NCI-H187 treated with DMSO at 0.1 percent for 48 hours (cell line): Measurements from ENCODE around the gene CIAO3.
A peak's percentile ranks its signal among the peaks of the same experiment; 100 is the strongest.
"Not testable (repeated sequence)": the region's sequence is repeated elsewhere in the genome, so short reads cannot be mapped to it uniquely, and the experiment has no call there.

ENCODE experiments used
- DNase-seq: peaks from one replicate; lab custom pipeline; 2025; lab: John Stamatoyannopoulos, UW

Gene CIAO3

GRCh38 chr16:740764-741505 lies at the start of gene CIAO3:
Gene CIAO3, minus strand, starts transcription at chr16:740997. Its CDS starts 12 bp downstream, at chr16:740985.
- no peak for DNase-seq

DNA sequence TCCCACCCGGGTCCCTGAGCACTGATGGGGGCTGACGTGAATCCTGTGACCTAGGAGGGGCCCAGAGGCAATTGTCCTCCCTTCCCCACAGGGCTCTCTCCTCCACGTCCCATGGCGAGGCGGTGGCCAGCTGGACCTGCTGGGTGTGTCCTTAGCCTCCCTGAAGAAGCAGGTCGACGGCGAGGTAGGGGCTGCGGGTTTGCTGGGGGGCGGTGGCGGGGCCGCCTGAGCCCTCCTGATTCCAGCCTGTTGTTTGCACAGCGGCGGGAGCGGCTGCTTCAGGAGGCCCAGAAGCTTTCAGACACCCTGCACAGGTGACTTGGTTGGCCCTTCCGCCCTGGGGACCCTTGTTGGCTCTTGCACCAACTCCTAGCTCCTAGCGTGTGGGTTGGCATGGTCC lies 49.3 kb upstream of the CIAO3 start:
- DNase-seq = no peak

- no peak for DNase-seq
These were observed 48.5 kb upstream of the CIAO3 start for GRCh38 chr16:789191-789850.

GRCh38 chr16:788399-789126 lies 47.8 kb upstream of the CIAO3 start, which contains the start of gene CHTF18:
Gene CHTF18, plus strand, starts transcription at chr16:788620. Its CDS starts 65 bp downstream, at chr16:788685.
- DNase-seq = peak; percentile 38

DNA sequence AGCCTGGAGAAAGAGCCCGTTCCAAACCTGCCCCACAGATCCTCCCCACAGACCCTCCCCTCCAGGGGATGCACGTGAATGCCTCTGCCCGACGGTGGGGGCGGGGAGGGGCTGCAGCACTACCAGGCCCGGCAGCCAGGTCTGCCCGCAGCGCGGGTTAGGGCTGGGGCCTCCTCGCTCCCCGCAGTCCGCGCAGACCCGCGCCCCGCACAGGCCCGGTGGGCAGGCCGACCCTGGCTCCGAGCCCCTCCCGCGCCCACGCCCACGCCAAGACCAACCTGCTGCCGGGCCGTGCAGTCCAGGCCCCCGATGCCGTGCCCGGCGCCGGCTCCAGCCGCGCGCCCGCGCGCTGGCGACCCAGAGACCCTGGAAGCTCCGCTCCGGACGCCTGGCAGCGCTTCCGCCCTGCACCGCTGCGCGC lies 47.2 kb upstream of the CIAO3 start, which contains the start of gene RPUSD1:
Gene RPUSD1, minus strand, starts transcription at position 404 of the 421 bp plus-strand sequence. CDS start 644 bp downstream, outside the sequence.
- DNase-seq = no peak

DNA sequence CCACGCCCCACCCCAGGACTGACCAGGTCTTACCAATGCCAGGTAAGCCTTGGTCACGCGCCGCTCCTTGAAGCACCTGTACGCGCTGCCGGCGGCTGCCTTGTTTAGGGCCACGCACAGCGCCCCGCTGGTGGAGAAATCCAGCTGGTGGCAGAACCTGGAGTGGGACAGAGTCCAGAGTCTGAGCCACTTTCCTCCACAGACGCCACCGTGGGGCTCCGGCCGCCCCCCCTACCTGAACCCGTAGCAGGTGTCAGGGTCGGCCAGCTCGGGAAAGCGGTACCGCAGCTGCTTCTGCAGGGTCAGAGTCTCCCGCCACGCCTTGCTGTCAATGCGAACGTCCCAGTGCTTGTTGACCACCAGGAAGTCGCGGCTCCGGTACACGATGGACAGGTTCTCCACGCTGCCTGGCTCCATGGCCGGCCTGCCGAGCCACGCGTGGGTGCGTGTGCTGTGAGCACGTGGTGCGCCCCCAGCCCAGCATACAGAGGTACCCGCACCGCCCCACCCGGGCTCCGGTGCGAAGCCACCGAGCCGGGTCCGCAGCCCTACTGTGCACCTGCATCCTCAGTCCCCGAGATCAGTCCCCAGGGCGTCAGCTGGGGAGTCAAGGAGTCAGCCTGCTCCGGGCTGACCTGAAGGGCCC lies 46.6 kb upstream of the CIAO3 start:
- no peak for DNase-seq

- DNase-seq = no peak
These were observed 45.1 kb upstream of the CIAO3 start for GRCh38 chr16:785563-786535.

- no peak for DNase-seq
These were observed 43.6 kb upstream of the CIAO3 start for GRCh38 chr16:784431-784830.

DNA sequence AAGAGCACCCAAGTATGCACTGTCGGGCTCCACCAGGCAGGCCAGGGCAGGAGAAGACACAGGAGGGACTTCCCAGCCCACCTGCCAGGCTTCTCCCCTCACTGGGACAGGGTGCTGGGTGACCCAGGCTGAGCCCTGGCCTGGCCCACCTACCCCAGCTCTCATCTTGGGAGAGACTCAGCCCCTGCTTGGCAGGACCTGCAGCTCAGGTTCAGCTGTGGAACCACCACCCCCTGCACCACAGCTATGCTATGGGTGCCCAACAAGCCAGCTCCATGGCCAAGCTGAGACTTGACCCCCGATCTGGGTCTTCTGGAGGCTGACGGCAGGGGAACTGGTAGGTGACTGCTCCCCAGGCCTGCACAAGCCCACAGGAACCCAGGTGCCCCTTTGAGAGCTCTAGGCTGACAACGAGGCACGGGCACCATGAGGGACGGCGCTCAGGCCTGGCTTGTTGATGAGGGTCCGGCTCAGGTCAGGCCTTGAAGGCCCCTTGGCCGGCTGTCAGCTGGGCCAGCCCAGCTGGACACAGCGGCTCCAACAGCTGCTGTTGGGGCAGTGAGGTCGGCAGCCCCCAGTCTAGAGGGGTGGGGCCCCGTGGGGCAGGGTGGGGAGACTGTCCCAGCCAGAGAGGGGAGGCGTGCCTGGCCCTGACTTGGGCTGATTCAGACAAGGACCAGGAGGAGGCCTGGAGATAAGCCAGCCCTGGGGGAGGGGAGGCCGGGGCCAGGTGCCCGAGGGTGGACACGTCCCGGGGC lies 42.8 kb upstream of the CIAO3 start:
- DNase-seq = no peak

- DNase-seq = no peak
These were observed 42.1 kb upstream of the CIAO3 start for GRCh38 chr16:782766-783403.

GRCh38 chr16:782258-782657 lies 41.5 kb upstream of the CIAO3 start:
- DNase-seq = no peak

- DNase-seq = no peak
These were observed 40.7 kb upstream of the CIAO3 start for GRCh38 chr16:781346-782010.

DNA sequence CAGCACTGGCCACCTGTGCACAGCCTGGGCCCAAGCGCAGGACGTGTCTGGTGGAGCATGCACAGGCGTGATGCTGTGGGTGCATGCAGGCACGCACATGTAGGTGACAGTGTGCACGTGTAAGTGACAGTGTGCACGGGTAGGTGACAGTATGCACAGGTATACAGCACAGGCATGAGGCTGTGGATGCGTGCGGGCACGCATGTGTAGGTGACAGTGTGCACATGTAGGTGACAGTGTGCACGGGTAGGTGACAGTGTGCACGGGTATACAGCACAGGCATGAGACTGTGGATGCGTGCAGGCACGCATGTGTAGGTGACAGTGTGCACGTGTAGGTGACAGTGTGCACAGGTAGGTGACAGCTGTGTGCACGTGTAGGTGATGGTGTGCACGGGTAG lies 39.5 kb upstream of the CIAO3 start:
- DNase-seq = no peak

GRCh38 chr16:779561-779960 lies 38.8 kb upstream of the CIAO3 start:
- DNase-seq = no peak

DNA sequence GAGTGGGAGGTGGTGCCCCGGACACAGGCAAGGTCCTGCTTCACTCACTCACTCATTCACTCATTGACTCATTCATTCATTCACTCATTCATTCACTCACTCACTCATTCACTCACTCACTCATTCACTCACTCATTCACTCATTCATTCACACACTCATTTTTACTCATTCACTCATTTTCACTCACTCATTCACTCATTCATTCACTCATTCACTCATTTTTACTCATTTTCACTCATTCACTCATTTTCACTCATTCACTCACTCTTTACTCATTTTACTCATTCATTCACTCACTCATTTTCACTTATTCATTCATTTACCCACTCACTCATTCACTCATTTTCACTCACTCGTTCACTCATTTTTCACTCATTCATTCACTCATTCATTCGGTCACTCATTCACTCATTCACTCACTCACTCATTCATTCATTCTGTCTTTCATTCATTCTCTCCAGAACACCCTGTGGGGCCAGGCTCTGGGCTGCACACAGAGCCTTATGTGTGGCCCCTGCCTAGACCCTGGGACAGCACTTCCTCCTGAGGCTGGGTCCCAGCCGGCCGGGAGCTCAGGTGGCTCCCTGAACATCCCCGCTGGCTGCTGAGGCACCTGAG lies 38.2 kb upstream of the CIAO3 start:
- DNase-seq = no peak

DNA sequence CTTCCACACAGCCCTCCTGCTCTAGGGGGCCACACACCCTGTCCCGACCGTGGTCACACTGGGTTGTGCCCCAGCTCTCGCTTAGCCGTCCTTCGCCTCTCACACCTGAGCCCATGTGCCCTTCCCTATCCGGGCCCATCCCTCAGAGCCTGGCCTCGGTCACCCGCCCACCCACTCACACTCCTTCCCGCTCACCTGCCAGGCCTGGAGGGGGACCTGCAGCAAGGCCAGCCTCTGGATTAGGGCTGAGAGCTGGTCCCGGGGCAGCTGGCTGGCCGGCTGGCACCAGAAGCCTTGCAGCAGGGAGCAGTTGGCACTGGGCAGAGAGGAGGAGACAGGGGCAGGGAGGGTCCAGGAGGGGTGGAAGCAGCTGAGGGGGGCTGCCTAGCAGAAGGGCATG lies 37.6 kb upstream of the CIAO3 start:
- no peak for DNase-seq

DNA sequence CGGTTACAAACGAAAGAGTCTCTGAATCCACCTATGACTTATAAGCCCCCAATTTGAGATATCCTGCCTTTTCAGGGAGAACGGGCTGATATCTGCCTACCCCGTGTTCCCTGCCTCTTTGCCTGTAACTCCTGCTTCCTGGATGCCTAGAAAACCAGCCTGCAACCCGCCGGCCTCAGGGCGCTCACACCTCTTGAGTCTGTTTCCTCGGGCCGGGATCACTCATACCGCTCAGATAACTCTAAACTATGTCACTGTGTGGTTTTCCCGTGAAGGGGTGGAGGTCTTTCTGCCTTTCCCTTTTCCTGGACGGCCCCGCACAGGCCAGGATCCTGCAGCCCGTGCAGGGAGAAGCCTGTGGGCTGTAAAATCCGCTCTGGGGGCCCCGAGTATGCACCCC lies 37.0 kb upstream of the CIAO3 start:
- no peak for DNase-seq

- DNase-seq = no peak
These were observed 36.0 kb upstream of the CIAO3 start for GRCh38 chr16:776824-777223.

GRCh38 chr16:776298-776697 lies 35.5 kb upstream of the CIAO3 start:
- not testable (repeated sequence) for DNase-seq
